GM12878 (cell line): ENCODE results near the gene AIG1. TPM values are rescaled to one million over a fixed set of nuclear protein-coding genes. Genes with fewer than 3 reads are reported as not detected.

Experiments used
- BCL11A ChIP-seq: IDR thresholded peaks from 2 replicates; pipeline ENCODE4 v1.6.1; 2011; ENCODE audit warnings: low read depth, low read length
- CEBPB ChIP-seq, 2 experiments: fragments of 150-350 bp in 1 of 2; IDR thresholded peaks; 2 replicates each; pipeline ENCODE4 v1.6.1; 2012 to 2014; ENCODE audit warnings: low read depth in 2 of 2, low read length in 2 of 2, borderline replicate concordance in 1 of 2, inconsistent platforms in 1 of 2
- CREM ChIP-seq: IDR thresholded peaks from 2 replicates; pipeline ENCODE4 v1.6.1; 2014; ENCODE audit warnings: antibody characterized with exemption, low read depth
- DPF2 ChIP-seq: fragments of 450-650 bp; IDR thresholded peaks from 2 replicates; pipeline ENCODE4 v1.6.1; 2017; ENCODE audit warnings: mild to moderate bottlenecking
- FOXM1 ChIP-seq: IDR thresholded peaks from 2 replicates; pipeline ENCODE4 v1.6.1; 2012; ENCODE audit warnings: low read depth, mild to moderate bottlenecking, inconsistent platforms, low read length, moderate library complexity
- LARP7 ChIP-seq: fragments of 450-650 bp; IDR thresholded peaks from 2 replicates; pipeline ENCODE4 v1.6.1; 2017; ENCODE audit warnings: mild to moderate bottlenecking
- MEF2A ChIP-seq: IDR thresholded peaks from 2 replicates; pipeline ENCODE4 v1.6.1; 2011; ENCODE audit warnings: low read depth, mild to moderate bottlenecking, low read length, moderate library complexity; ENCODE audit not compliant: insufficient read depth
- MTA3 ChIP-seq: IDR thresholded peaks from 2 replicates; pipeline ENCODE4 v1.6.1; 2012; ENCODE audit warnings: low read length, inconsistent platforms, borderline replicate concordance
- MYC ChIP-seq: IDR thresholded peaks from 2 replicates; pipeline ENCODE4 v1.6.1; 2011; ENCODE audit warnings: mild to moderate bottlenecking, low read length, moderate library complexity, inconsistent platforms; ENCODE audit not compliant: insufficient read depth, insufficient replicate concordance, insufficient read length, severe bottlenecking
- NFIC ChIP-seq: IDR thresholded peaks from 2 replicates; pipeline ENCODE4 v1.6.1; 2012; ENCODE audit warnings: low read depth, mild to moderate bottlenecking, inconsistent platforms, low read length, moderate library complexity
- PML ChIP-seq: IDR thresholded peaks from 2 replicates; pipeline ENCODE4 v1.6.1; 2012; ENCODE audit warnings: low read length, inconsistent platforms
- POU2F2 ChIP-seq: IDR thresholded peaks from 3 replicates; pipeline ENCODE4 v1.6.1; 2011; ENCODE audit warnings: low read depth, mild to moderate bottlenecking, low read length, borderline replicate concordance
- RAD21 ChIP-seq: IDR thresholded peaks from 2 replicates; pipeline ENCODE4 v1.6.1; 2011; ENCODE audit warnings: mild to moderate bottlenecking, low read depth, low read length, moderate library complexity; ENCODE audit not compliant: insufficient read depth
- RB1 ChIP-seq: fragments of 450-650 bp; formaldehyde crosslinking; IDR thresholded peaks from 2 replicates; pipeline ENCODE4 v1.6.1; 2017; ENCODE audit warnings: mild to moderate bottlenecking, borderline replicate concordance
- RCOR1 ChIP-seq: conservative IDR thresholded peaks from 2 replicates; pipeline ENCODE4 v1.6.1; 2012; ENCODE audit warnings: low read depth, low read length, improper control_type of control experiment
- RUNX3 ChIP-seq: IDR thresholded peaks from 2 replicates; pipeline ENCODE4 v1.6.1; 2012; ENCODE audit warnings: low read length, inconsistent platforms
- SMAD1 ChIP-seq: fragments of 450-650 bp; IDR thresholded peaks from 2 replicates; pipeline ENCODE4 v1.6.1; 2018; ENCODE audit warnings: mild to moderate bottlenecking, low read depth; ENCODE audit not compliant: partially characterized antibody
- TAF1 ChIP-seq: IDR thresholded peaks from 2 replicates; pipeline ENCODE4 v1.6.1; 2011; ENCODE audit warnings: mild to moderate bottlenecking, low read depth, low read length, borderline replicate concordance
- TCF7 ChIP-seq: IDR thresholded peaks from 2 replicates; pipeline ENCODE4 v1.6.1; 2014; ENCODE audit warnings: antibody characterized with exemption, borderline replicate concordance
- WRNIP1 ChIP-seq: IDR thresholded peaks from 2 replicates; pipeline ENCODE4 v1.6.1; 2011; ENCODE audit warnings: low read depth, low read length, improper control_type of control experiment, borderline replicate concordance
- polyA plus RNA-seq, 11 experiments: library from polyadenylated mRNA; depleted of rRNA in 4 of 11; unstranded in 6 of 11; stranded (reverse) in 5 of 11; fragments of >200 nt; fragmentation: Nextera tagmentation in 4 of 11; fragmentation: Illumina TruSeq in 1 of 11; extraction: Ambion mirVana in 4 of 11; extraction: Trizol in 1 of 11; gene quantifications; 1 replicate in 1 of 11; 2 replicates in 10 of 11; pipeline versions ENCODE4 v1.2.1 to v1.2.3, GENCODE V29; 2011 to 2016; ENCODE audit warnings: inconsistent platforms in 2 of 11, missing spikeins in 2 of 11, low read depth in 1 of 11
- total RNA-seq, 4 experiments: library from RNA; depleted of rRNA in 3 of 4; stranded (reverse); fragments of >200 nt in 3 of 4; fragmentation: Illumina TruSeq in 1 of 4; extraction: Trizol in 1 of 4; gene quantifications; 2 replicates each; pipeline versions ENCODE4 v1.2.1 to v1.2.3, GENCODE V29; 2013 to 2021
- TF ChIP-seq, protein P1 (sequence below): fragments of 450-650 bp; IDR thresholded peaks from 2 replicates; pipeline ENCODE4 v1.6.1; 2017; ENCODE audit warnings: antibody characterized with exemption, mild to moderate bottlenecking, moderate library complexity
- TF ChIP-seq, protein P2 (sequence below): fragments of 450-650 bp; IDR thresholded peaks from 2 replicates; pipeline ENCODE4 v1.6.1; 2017; ENCODE audit warnings: mild to moderate bottlenecking, moderate library complexity
- TF ChIP-seq, protein P3 (sequence below): IDR thresholded peaks from 2 replicates; pipeline ENCODE4 v1.6.1; 2012; ENCODE audit warnings: low read length, inconsistent platforms

The AIG1 gene
- total and polyA plus RNA-seq, 10 of the 15 experiments (the other 5 are each of a cell fraction or from before 2014, with no cell fraction given) = 27.0 to 74.5 (median 36.4) TPM

DNA sequence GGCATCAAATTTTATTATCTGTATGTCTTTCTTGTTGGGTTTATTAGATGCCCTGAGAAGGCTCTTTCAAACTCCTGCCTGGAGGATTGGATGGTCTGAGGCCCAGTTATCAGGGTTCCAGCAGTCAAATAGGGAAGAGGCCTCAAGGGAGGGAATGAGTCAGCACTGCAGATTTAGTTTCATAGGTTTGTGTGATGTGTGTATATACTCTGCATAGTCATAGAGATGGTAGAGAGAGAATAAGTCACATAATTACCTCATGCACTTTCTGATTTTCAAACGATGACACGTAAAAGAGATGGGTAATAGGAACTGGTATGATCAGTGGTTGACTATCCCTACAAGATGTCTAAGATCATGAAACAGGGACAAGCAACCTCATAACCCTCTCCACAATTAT, 307.7 kb downstream of the AIG1 start (continued):
- TF ChIP-seq WRNIP1 = no peak
- TF ChIP-seq FOXM1 = peak; percentile 95
- TF ChIP-seq, protein P1, sequence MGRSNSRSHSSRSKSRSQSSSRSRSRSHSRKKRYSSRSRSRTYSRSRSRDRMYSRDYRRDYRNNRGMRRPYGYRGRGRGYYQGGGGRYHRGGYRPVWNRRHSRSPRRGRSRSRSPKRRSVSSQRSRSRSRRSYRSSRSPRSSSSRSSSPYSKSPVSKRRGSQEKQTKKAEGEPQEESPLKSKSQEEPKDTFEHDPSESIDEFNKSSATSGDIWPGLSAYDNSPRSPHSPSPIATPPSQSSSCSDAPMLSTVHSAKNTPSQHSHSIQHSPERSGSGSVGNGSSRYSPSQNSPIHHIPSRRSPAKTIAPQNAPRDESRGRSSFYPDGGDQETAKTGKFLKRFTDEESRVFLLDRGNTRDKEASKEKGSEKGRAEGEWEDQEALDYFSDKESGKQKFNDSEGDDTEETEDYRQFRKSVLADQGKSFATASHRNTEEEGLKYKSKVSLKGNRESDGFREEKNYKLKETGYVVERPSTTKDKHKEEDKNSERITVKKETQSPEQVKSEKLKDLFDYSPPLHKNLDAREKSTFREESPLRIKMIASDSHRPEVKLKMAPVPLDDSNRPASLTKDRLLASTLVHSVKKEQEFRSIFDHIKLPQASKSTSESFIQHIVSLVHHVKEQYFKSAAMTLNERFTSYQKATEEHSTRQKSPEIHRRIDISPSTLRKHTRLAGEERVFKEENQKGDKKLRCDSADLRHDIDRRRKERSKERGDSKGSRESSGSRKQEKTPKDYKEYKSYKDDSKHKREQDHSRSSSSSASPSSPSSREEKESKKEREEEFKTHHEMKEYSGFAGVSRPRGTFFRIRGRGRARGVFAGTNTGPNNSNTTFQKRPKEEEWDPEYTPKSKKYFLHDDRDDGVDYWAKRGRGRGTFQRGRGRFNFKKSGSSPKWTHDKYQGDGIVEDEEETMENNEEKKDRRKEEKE = no peak
- TF ChIP-seq MTA3 = peak; percentile 90
- TF ChIP-seq MYC = no peak
- TF ChIP-seq RB1 = no peak
- TF ChIP-seq RAD21 = 0 out of 2 replicates have a peak, but pooled peaks have one; percentile 7
- TF ChIP-seq LARP7 = no peak
- TF ChIP-seq, protein P2, sequence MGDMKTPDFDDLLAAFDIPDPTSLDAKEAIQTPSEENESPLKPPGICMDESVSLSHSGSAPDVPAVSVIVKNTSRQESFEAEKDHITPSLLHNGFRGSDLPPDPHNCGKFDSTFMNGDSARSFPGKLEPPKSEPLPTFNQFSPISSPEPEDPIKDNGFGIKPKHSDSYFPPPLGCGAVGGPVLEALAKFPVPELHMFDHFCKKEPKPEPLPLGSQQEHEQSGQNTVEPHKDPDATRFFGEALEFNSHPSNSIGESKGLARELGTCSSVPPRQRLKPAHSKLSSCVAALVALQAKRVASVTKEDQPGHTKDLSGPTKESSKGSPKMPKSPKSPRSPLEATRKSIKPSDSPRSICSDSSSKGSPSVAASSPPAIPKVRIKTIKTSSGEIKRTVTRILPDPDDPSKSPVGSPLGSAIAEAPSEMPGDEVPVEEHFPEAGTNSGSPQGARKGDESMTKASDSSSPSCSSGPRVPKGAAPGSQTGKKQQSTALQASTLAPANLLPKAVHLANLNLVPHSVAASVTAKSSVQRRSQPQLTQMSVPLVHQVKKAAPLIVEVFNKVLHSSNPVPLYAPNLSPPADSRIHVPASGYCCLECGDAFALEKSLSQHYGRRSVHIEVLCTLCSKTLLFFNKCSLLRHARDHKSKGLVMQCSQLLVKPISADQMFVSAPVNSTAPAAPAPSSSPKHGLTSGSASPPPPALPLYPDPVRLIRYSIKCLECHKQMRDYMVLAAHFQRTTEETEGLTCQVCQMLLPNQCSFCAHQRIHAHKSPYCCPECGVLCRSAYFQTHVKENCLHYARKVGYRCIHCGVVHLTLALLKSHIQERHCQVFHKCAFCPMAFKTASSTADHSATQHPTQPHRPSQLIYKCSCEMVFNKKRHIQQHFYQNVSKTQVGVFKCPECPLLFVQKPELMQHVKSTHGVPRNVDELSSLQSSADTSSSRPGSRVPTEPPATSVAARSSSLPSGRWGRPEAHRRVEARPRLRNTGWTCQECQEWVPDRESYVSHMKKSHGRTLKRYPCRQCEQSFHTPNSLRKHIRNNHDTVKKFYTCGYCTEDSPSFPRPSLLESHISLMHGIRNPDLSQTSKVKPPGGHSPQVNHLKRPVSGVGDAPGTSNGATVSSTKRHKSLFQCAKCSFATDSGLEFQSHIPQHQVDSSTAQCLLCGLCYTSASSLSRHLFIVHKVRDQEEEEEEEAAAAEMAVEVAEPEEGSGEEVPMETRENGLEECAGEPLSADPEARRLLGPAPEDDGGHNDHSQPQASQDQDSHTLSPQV = no peak
- TF ChIP-seq, protein P3, sequence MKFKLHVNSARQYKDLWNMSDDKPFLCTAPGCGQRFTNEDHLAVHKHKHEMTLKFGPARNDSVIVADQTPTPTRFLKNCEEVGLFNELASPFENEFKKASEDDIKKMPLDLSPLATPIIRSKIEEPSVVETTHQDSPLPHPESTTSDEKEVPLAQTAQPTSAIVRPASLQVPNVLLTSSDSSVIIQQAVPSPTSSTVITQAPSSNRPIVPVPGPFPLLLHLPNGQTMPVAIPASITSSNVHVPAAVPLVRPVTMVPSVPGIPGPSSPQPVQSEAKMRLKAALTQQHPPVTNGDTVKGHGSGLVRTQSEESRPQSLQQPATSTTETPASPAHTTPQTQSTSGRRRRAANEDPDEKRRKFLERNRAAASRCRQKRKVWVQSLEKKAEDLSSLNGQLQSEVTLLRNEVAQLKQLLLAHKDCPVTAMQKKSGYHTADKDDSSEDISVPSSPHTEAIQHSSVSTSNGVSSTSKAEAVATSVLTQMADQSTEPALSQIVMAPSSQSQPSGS = peak; percentile 94
- no peak for TF ChIP-seq TAF1
- peak; percentile 87 for TF ChIP-seq TCF7
- 0 out of 3 replicates have a peak, but pooled peaks have one; percentile 30 for TF ChIP-seq POU2F2
- TF ChIP-seq CREM = peak; percentile 96
- TF ChIP-seq NFIC = peak; percentile 95
- TF ChIP-seq BCL11A = peak; percentile 84
- peak in 1 of 2 experiments; percentile 66; a peak in 1 of 4 replicates for TF ChIP-seq CEBPB (IDR thresholded peaks at IDR 0.05; ENCODE audit: borderline replicate concordance in 1 of 2, low read depth in 2 of 2, low read length in 2 of 2)
- TF ChIP-seq MEF2A = peak; percentile 64; the same call in 1 of the 2 replicates
- no peak for TF ChIP-seq SMAD1
- peak; percentile 86 for TF ChIP-seq RUNX3
- 0 out of 2 replicates have a peak, but pooled peaks have one; percentile 59 for TF ChIP-seq PML
- TF ChIP-seq RCOR1 = no peak
- no peak for TF ChIP-seq DPF2
